Breast epithelium (tissue), 3 donors: ENCODE results near the gene NPB.

Experiments used
- CTCF ChIP-seq, 3 donors: fragments of 450-650 bp; IDR thresholded peaks; one replicate each; pipeline ENCODE4 v1.5.1; 2016 to 2017; ENCODE audit warnings: antibody characterized with exemption in 3 of 3, mild to moderate bottlenecking in 3 of 3, moderate library complexity in 3 of 3
- POLR2A ChIP-seq: fragments of 450-650 bp; IDR thresholded peaks from one replicate; pipeline ENCODE4 v1.6.1; 2016; ENCODE audit warnings: antibody characterized with exemption, mild to moderate bottlenecking, moderate library complexity

GRCh38 chr17:81941484-81942166, 39.6 kb downstream of the NPB start:
- no peak for TF ChIP-seq POLR2A
- TF ChIP-seq CTCF (IDR thresholded peaks at IDR 0.05) = no peak
